Fibroblast of lung (primary cell): Measurements from ENCODE around the gene FGGY. TPM values are rescaled to one million over a fixed set of nuclear protein-coding genes. Genes with fewer than 3 reads are reported as not detected.
"Not testable (repeated sequence)": the region's sequence is repeated elsewhere in the genome, so short reads cannot be mapped to it uniquely, and the experiment has no call there.

Experiments used
- DNase-seq, 2 donors: peaks; one replicate each; pipeline versions ENCODE4 v3.0.0 to v3.0.0-alpha.2; 2010; ENCODE audit warnings: low read depth in 2 of 2
- H2AFZ ChIP-seq: 2 replicates; pipeline ENCODE4 v1.5.1; 2012; ENCODE audit warnings: low read length, control low read depth, inconsistent platforms
- H3K27ac ChIP-seq: 2 replicates; pipeline ENCODE4 v1.5.1; 2011; ENCODE audit warnings: low read length, control low read depth; ENCODE audit not compliant: insufficient read depth
- H3K27me3 ChIP-seq: 2 replicates; pipeline ENCODE4 v1.5.1; 2011; ENCODE audit warnings: mild to moderate bottlenecking, low read length; ENCODE audit not compliant: control insufficient read depth, insufficient read depth
- H3K36me3 ChIP-seq: 2 replicates; pipeline ENCODE4 v1.5.1; 2011; ENCODE audit warnings: low read length; ENCODE audit not compliant: control insufficient read depth, insufficient read depth
- H3K4me1 ChIP-seq: 2 replicates; pipeline ENCODE4 v1.5.1; 2011; ENCODE audit warnings: low read length; ENCODE audit not compliant: control insufficient read depth, insufficient read depth; ENCODE audit errors: extremely low read depth
- H3K4me2 ChIP-seq: 2 replicates; pipeline ENCODE4 v1.5.1; 2011; ENCODE audit warnings: low read length, control low read depth; ENCODE audit not compliant: insufficient read depth; ENCODE audit errors: extremely low read depth
- H3K4me3 ChIP-seq, 4 experiments: fragments of 200-600 bp in 1 of 4; sonication (generic) in 1 of 4; replicated peaks in 1 of 4; 2 replicates each; pipeline ENCODE4 v1.5.1; 2011 to 2016; ENCODE audit warnings: low read length in 4 of 4, low read depth in 3 of 4, mild to moderate bottlenecking in 3 of 4, control low read depth in 2 of 4, inconsistent platforms in 1 of 4, mixed read lengths in 1 of 4; ENCODE audit not compliant: insufficient read depth in 1 of 4; ENCODE audit errors: control extremely low read depth in 1 of 4
- H3K79me2 ChIP-seq: 2 replicates; pipeline ENCODE4 v1.5.1; 2012; ENCODE audit warnings: mild to moderate bottlenecking, low read length, inconsistent platforms; ENCODE audit not compliant: control insufficient read depth, insufficient read depth
- H3K9ac ChIP-seq: 2 replicates; pipeline ENCODE4 v1.5.1; 2011; ENCODE audit warnings: mild to moderate bottlenecking, low read length, control low read depth; ENCODE audit not compliant: insufficient read depth
- H3K9me3 ChIP-seq: 2 replicates; pipeline ENCODE4 v1.5.1; 2012; ENCODE audit warnings: low read depth, low read length; ENCODE audit not compliant: control insufficient read depth, insufficient read depth
- H4K20me1 ChIP-seq: 2 replicates; pipeline ENCODE4 v1.5.1; 2011; ENCODE audit warnings: low read length; ENCODE audit not compliant: control insufficient read depth, insufficient read depth; ENCODE audit errors: extremely low read depth
- CTCF ChIP-seq, 2 donors: IDR thresholded peaks in 1 of 2; conservative IDR thresholded peaks in 1 of 2; 1 replicate in 1 of 2; 2 replicates in 1 of 2; pipeline ENCODE4 v1.5.1; 2011 to 2012; ENCODE audit warnings: low read length in 2 of 2, control low read depth in 1 of 2, inconsistent platforms in 1 of 2, low read depth in 1 of 2, mild to moderate bottlenecking in 1 of 2
- EZH2 ChIP-seq: IDR thresholded peaks from 2 replicates; pipeline ENCODE4 v1.5.1; 2012; ENCODE audit warnings: low read length, control low read depth, mild to moderate bottlenecking; ENCODE audit errors: missing control alignments
- polyA plus RNA-seq, 2 donors: library from polyadenylated mRNA; depleted of rRNA in 1 of 2; stranded (reverse) in 1 of 2; unstranded in 1 of 2; fragments of >200 nt; gene quantifications; 2 replicates each; pipeline ENCODE4 v1.2.1, GENCODE V29; 2011 to 2012; ENCODE audit warnings: missing spikeins in 1 of 2
- total RNA-seq: library from RNA; depleted of rRNA; stranded (reverse); fragments of >200 nt; gene quantifications from 2 replicates; pipeline ENCODE4 v1.2.1, GENCODE V29; 2014

The FGGY gene
- total and polyA plus RNA-seq, 2 donors (not counting 1 experiment from before 2014, with no cell fraction given), result 9.5 to 32.4 TPM

GRCh38 chr1:59353453-59353852 lies 56.6 kb downstream of the FGGY start:
- DNase-seq, result no peak
- Histone ChIP-seq H2AFZ (no peak overlapping the region), H3K27ac (no peak overlapping the region), H3K9ac (no peak overlapping the region), H3K4me3 (no peak overlapping the region), H3K36me3 (no peaks in the 10 kb centered on the region), H3K79me2 (no peaks in the 10 kb centered on the region), H4K20me1 (no peaks in the 10 kb centered on the region), H3K4me2 (no peak overlapping the region), H3K27me3 (no peaks in the 10 kb centered on the region), H3K9me3 (no peaks in the 10 kb centered on the region), H3K4me1 (no peaks in the 10 kb centered on the region)
- TF ChIP-seq EZH2 (no peak), CTCF (conservative IDR thresholded peaks at IDR 0.05 in 1 of 2, IDR thresholded peaks at IDR 0.05 in 1 of 2; ENCODE audit: low read depth in 1 of 2, low read length in 2 of 2) (no peak)

- not testable (repeated sequence) for H3K79me2 ChIP-seq, H3K36me3 ChIP-seq, H3K4me2 ChIP-seq
Observed at GRCh38 chr1:59354239-59354638, 57.3 kb downstream of the FGGY start.

GRCh38 chr1:59354709-59355337 lies 57.9 kb downstream of the FGGY start:
- H3K4me3 ChIP-seq, result no peak overlapping the region
- no peaks in the 10 kb centered on the region for H3K79me2 ChIP-seq
- H3K4me2 ChIP-seq, result no peak overlapping the region
- H2AFZ ChIP-seq, result no peak overlapping the region
- no peaks in the 10 kb centered on the region for H3K27me3 ChIP-seq
- no peaks in the 10 kb centered on the region for H3K36me3 ChIP-seq
- H3K27ac ChIP-seq, result no peak overlapping the region
- TF ChIP-seq CTCF (conservative IDR thresholded peaks at IDR 0.05 in 1 of 2, IDR thresholded peaks at IDR 0.05 in 1 of 2; ENCODE audit: low read depth in 1 of 2, low read length in 2 of 2) (no peak), EZH2 (no peak)
- no peaks in the 10 kb centered on the region for H3K9me3 ChIP-seq
- no peak overlapping the region for H3K9ac ChIP-seq
- DNase-seq, result no peak
- no peaks in the 10 kb centered on the region for H3K4me1 ChIP-seq
- H4K20me1 ChIP-seq, result no peaks in the 10 kb centered on the region

More at GRCh38 chr1:59354239-59354638, 57.3 kb downstream of the FGGY start:
- not testable (repeated sequence) for H3K9ac ChIP-seq, H4K20me1 ChIP-seq, DNase-seq, H3K27ac ChIP-seq, H3K9me3 ChIP-seq, H3K4me3 ChIP-seq, H2AFZ ChIP-seq, H3K4me1 ChIP-seq, H3K27me3 ChIP-seq
